Epidermal melanocyte (primary cell): ENCODE measurements around the gene GBX1.

Experiments used
- DNase-seq: peaks from one replicate; pipeline ENCODE4 v3.0.0; 2011; ENCODE audit warnings: low spot score; ENCODE audit not compliant: insufficient read length

The GBX1 gene

GRCh38 chr7:151167197-151167961 is at the start of gene GBX1:
TSS of gene GBX1 (minus strand) at chr7:151167694. CDS start at chr7:151167548, 146 bp downstream.
- DNase-seq = no peak

GRCh38 chr7:151215396-151215795 is 47.9 kb upstream of the GBX1 start:
- DNase-seq = no peak

- no peak for DNase-seq
These were observed 46.3 kb upstream of the GBX1 start for GRCh38 chr7:151213826-151214225.

GRCh38 chr7:151212626-151213025 is 45.1 kb upstream of the GBX1 start:
- DNase-seq = no peak

GRCh38 chr7:151211155-151211772 is 43.8 kb upstream of the GBX1 start:
- DNase-seq = no peak

- no peak for DNase-seq
These were observed 42.8 kb upstream of the GBX1 start, which contains the start of gene H2BK1 for GRCh38 chr7:151210087-151210854. TSS of gene H2BK1 (minus strand) at chr7:151210488. CDS start at chr7:151210318, 170 bp downstream.

GRCh38 chr7:151209588-151209987 is 42.1 kb upstream of the GBX1 start:
- no peak for DNase-seq

- DNase-seq = no peak
These were observed 40.9 kb upstream of the GBX1 start for GRCh38 chr7:151208253-151208862.

- peak; percentile 11 for DNase-seq
These were observed 40.3 kb upstream of the GBX1 start for GRCh38 chr7:151207804-151208203.

- DNase-seq = peak; percentile 8
These were observed 39.8 kb upstream of the GBX1 start for GRCh38 chr7:151207315-151207714.

GRCh38 chr7:151206914-151207313 is 39.4 kb upstream of the GBX1 start:
- peak; percentile 11 for DNase-seq

- no peak for DNase-seq
These were observed 38.2 kb upstream of the GBX1 start for GRCh38 chr7:151205730-151206129.

- no peak for DNase-seq
These were observed 37.0 kb upstream of the GBX1 start for GRCh38 chr7:151204383-151205032.

- no peak for DNase-seq
These were observed 35.3 kb upstream of the GBX1 start for GRCh38 chr7:151202836-151203235.

- no peak for DNase-seq
These were observed 34.3 kb upstream of the GBX1 start for GRCh38 chr7:151201751-151202150.

- no peak for DNase-seq
These were observed 33.9 kb upstream of the GBX1 start for GRCh38 chr7:151201344-151201743.

GRCh38 chr7:151198945-151199848 is 31.7 kb upstream of the GBX1 start:
- DNase-seq = no peak

GRCh38 chr7:151197932-151198331 is 30.4 kb upstream of the GBX1 start:
- DNase-seq = no peak

GRCh38 chr7:151195616-151196450 is 28.3 kb upstream of the GBX1 start:
- DNase-seq = no peak
